A673 (cell line): Measurements from ENCODE around the gene CHIC2.

Experiments
- CTCF ChIP-seq: fragments of 300-800, 200-600 bp; sonication (generic); conservative IDR thresholded peaks from 2 replicates; pipeline ENCODE4 v1.5.1; 2017; ENCODE audit warnings: low read depth, mild to moderate bottlenecking, antibody characterized with exemption, low read length, moderate library complexity, mixed read lengths
- EZH2 ChIP-seq: fragments of 200-600 bp; sonication (generic); IDR thresholded peaks from 2 replicates; pipeline ENCODE4 v1.6.1; 2017; ENCODE audit warnings: borderline replicate concordance, low read depth, mild to moderate bottlenecking, mixed read lengths, antibody characterized with exemption, low read length; ENCODE audit not compliant: poor library complexity, severe bottlenecking

- no peak for TF ChIP-seq CTCF
- no peak for TF ChIP-seq EZH2
Observed at GRCh38 chr4:53992785-53993184, 71.6 kb downstream of the CHIC2 start.
